GM10266 (cell line): ENCODE measurements around the gene KCNA5.

Experiments used
- DNase-seq: peaks from one replicate; pipeline ENCODE4 v3.0.0; 2012; ENCODE audit errors: extremely low spot score
- CTCF ChIP-seq: IDR thresholded peaks from 2 replicates; pipeline ENCODE4 v1.5.1; 2012; ENCODE audit warnings: mild to moderate bottlenecking, low read depth; ENCODE audit not compliant: control insufficient read depth, insufficient read depth; ENCODE audit errors: missing control alignments

Gene KCNA5

DNA sequence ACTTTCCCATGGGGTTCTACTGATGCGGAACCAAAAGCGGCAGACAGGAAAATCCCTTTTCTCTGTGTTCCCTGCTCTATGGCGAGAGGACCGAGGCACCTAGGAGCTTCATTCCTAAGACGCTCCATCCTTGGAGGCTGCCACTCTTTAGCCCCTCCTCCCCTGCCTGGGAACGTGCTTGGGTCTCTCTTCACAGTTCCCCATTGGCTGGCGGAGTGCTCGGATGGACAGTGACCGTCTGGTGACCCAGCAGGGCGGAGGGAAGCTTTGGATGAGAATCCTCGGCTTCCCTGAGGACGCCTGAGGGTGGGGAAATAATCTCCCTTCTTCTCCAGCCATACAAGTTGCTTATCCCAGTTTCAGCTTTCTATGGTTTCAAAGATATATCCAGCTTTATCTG is 37.3 kb downstream of the KCNA5 start:
- TF ChIP-seq CTCF = no peak
- no peak for DNase-seq

DNA sequence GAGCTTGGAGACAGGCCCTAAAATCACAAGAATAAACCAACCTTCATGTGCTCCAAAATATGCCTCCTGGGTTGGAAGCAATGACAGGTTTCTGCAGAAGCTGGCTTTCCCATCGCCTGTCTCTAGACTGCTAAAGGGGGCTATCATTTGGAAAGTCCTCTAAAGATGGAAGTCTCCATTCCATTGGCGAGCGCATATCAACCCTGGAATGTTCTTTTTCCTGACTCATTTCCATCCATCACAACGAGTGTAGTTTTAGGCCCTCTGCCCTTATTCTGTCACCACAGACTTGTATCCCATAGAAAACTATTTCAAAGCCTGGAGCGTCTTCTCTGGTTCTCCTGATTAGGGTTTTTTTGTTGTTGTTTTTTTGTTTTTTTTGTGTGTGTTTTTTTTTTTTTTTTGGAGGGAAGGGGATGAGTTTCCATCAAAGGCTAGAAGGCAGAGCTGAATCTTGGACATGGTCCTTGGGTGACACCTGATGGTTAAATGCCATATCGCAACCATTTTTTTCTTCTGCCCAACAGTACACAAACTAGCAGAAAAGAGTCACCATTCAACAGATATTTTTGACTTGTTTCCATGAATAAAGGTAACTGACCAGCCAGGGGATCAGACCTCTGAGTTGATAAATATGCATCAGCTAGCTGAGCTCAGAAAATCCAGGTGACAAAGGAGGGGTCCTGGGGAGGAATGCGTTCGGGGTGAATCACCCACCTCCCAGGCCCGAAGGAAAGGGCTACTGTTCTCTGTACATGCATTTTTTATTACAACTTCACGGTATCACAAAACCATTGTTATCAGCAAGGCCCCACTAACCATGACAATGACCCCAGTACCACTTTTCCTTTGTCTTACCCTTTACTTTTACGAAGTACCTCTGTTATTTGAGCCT is 40.5 kb downstream of the KCNA5 start:
- peak; percentile 71 for TF ChIP-seq CTCF

DNA sequence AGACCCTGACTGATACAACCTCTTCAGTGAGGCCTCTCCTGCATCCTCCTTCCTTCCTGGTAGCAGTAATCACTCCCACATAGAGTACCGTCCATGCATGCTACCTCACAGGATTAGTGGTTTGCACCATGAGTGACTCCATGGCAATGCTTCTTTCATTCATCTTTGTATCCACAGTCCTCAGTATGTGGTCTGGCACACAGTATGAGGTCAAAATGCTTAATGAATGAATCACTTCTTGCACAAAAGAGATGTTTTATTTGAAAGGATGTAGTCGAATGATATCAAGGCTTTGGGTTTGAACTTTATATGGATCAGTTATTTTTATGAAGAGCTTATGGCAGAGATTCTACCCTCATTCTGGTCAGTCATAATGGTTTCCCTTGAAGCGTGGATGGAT is 42.2 kb downstream of the KCNA5 start:
- no peak for DNase-seq
- no peak for TF ChIP-seq CTCF

More for the DNA sequence above, 40.5 kb downstream of the KCNA5 start:
- DNase-seq = peak; percentile 70

- no peak for DNase-seq
- TF ChIP-seq CTCF = no peak
Observed at GRCh38 chr12:5087831-5088554, 44.3 kb downstream of the KCNA5 start.

DNA sequence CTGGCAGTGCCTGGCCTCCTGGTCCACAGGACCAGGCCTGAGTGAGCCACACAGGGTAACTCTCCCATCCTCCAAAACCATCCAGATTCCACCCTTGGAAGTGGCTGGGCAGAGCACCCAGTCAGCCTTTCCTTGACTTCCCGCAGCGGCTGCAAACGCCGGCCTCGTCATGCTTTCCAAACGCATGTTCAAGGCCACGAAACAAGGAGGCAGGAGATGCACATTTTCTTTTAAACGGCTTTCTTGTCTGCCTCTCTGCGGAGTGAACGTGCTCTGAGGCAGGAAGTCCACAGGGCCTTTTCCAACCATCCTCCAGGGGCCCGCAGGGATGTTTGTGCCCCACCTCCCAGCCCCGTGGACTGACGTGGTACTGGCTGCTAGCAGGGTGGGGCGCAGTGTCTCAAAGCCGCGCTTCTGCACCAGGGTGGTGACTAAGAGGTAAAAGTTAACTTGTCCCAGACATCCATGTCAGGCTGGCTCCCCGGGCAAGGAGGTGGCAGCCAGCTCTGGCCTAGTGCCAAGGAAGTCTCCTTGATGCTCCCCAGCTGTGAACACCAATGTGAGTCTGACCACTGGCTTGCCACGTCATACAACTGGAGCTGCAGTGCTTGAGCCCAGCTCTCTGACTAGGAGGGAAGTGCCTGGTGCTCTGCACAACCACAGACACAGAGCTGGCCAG is 45.0 kb downstream of the KCNA5 start:
- DNase-seq = no peak
- no peak for TF ChIP-seq CTCF

DNA sequence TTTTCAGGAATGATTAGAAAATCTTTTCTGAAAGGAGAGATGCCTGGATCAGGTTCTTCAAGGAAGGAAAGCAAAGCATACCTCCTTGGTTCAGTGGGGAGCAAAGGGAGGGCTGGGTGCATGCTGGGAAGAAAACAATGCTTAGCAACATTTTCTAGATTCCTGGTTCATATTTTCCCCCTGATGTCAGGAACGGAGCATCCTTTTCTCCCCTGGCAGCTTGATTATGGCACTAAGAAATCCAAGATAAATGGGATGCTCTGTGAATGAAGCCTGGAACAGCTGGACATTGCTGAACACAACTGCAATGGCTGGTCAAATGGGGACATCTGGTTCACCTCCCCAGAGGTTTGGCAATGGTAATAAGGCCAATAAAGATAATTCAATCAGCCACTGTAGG is 50.9 kb downstream of the KCNA5 start:
- DNase-seq = no peak
- TF ChIP-seq CTCF = no peak

DNA sequence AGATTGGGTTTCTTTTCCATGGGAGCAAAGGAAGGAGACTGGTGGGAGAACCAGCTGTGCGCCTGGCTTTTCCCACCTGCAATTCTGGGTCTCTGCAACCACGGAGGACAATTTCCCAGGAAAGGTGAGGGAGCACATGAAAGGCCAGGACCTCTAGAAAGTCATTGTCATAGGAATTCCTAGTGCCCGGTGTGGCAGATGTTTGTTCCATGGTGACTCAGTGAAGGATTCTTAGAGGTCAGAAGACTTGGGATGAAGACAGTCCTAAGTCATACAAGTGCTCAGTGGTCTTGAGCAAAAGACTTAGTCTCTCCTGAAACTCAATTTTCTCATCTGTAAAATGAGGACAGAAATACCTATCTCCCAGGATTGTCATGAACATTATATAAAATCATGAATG is 51.3 kb downstream of the KCNA5 start:
- no peak for DNase-seq

More for the DNA sequence above, 51.3 kb downstream of the KCNA5 start:
- TF ChIP-seq CTCF = no peak
